Duodenal mucosa (tissue), 2 donors: ENCODE results near the gene ANP32B.

Experiments
- H3K27ac ChIP-seq: one replicate; pipeline ENCODE4 v1.7.0; 2013; ENCODE audit warnings: low read depth, low read length
- H3K27me3 ChIP-seq, 2 donors: one replicate each; pipeline ENCODE4 v1.7.0; 2013; ENCODE audit warnings: low read length in 2 of 2, control low read depth in 1 of 2; ENCODE audit not compliant: insufficient read depth in 2 of 2, control insufficient read depth in 1 of 2
- H3K36me3 ChIP-seq, 2 donors: one replicate each; pipeline ENCODE4 v1.7.0; 2013; ENCODE audit warnings: low read length in 2 of 2, control low read depth in 1 of 2; ENCODE audit not compliant: insufficient read depth in 2 of 2, control insufficient read depth in 1 of 2
- H3K4me1 ChIP-seq, 2 donors: one replicate each; pipeline ENCODE4 v1.7.0; 2013; ENCODE audit warnings: low read length in 2 of 2, control low read depth in 1 of 2; ENCODE audit not compliant: insufficient read depth in 2 of 2, control insufficient read depth in 1 of 2
- H3K4me3 ChIP-seq, 2 donors: one replicate each; pipeline ENCODE4 v1.7.0; 2013; ENCODE audit warnings: low read length in 2 of 2, low read depth in 1 of 2
- H3K9ac ChIP-seq, 2 donors: one replicate each; pipeline ENCODE4 v1.7.0; 2013; ENCODE audit warnings: low read length in 2 of 2, low read depth in 1 of 2
- H3K9me3 ChIP-seq, 2 donors: one replicate each; pipeline ENCODE4 v1.7.0; 2013; ENCODE audit warnings: low read length in 2 of 2, control low read depth in 1 of 2; ENCODE audit not compliant: control insufficient read depth in 1 of 2

Gene ANP32B

DNA sequence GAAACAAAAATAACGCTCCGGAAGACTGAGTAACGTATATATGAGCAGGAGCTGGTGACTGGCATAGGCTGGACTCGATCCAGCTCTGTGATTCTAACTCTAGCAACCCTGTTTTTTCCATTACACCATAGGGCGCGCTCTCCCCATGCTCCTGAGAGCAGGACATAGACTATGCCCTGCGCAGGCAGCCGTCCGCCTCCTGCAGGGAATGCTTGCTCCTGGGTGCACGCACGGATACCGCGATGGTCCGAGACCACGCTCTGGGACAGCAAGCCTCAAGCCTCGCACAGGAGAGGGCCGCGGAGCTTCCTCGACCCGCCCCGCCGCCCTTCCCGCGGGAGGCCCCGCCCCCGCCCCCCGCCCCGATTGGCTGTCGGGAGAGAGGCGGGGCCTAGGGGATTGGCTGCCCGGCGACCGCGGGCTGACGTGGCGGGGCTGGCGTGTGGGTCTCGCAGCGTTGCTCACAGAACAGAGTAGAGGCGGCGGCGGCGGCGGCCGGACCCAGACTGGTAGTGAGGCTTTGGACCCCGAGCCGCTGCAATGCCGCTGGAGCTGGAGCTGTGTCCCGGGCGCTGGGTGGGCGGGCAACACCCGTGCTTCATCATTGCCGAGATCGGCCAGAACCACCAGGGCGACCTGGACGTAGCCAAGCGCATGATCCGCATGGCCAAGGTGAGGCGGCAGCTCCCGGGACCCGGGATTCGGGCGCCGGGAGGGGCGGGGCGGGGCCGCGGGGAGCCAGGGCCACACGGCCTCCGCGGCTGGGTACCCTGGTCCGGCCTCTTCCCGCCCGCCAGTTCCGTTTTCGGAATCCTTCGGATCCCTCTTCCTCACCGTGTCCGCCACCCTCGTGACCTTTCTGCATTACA, 73.4 kb downstream of the ANP32B start, which contains the start of gene NANS:
TSS of gene NANS (plus strand) at position 464 of the 869 bp plus-strand sequence. CDS start at position 541, 77 bp downstream.
- Histone ChIP-seq H3K27me3 (no peaks in the 10 kb centered on the region), H3K36me3 (peaks cover 5 to 6% of the 10 kb centered on the region in 2 donors), H3K4me1 (peaks cover 17 to 18% of the 10 kb centered on the region in 2 donors), H3K9me3 (no peaks in the 10 kb centered on the region), H3K9ac (peak within 1 kb of the TSS; percentile 94), H3K27ac (peak within 1 kb of the TSS; percentile 87), H3K4me3 (peak within 1 kb of the TSS; percentile 92 to 98)

DNA sequence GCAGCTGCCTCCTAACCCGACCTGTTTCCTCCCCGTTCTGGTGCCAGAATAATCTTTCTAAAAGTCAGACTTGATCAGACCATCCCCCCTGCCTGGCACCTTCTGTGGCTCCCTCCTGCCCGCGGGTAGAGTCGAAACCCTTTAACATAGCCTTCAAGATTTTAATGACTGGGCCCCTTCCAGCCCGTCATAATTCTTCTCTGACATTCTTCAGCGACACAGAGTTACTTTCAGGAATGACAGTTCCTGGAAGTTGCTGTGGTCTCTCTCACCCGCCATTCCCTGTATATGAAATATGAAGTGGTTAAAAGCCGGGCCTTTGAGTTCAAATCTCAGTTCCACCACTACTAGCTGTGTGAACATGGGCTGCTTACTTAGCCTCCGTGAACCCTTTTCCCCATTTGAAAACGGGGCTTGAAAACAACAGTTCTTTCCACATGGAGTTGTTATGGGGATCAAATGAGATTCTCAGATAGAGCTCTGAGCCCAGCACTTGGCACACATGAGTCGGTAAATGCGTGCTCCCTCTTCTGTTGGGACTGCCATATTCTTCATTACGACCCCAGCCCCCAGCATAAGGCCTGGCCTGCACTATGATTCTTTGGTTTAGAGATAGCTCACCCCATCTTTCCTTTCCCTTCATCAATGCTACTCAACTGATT, 74.1 kb downstream of the ANP32B start:
- H3K9me3 ChIP-seq = no peaks in the 10 kb centered on the region
- no peaks in the 10 kb centered on the region for H3K27me3 ChIP-seq
- peak overlapping the region; percentile 94 for H3K9ac ChIP-seq
- H3K4me1 ChIP-seq = peaks cover 17 to 18% of the 10 kb centered on the region in 2 donors
- peaks cover 6 to 12% of the 10 kb centered on the region in 2 donors for H3K36me3 ChIP-seq
- H3K4me3 ChIP-seq = peak overlapping the region; percentile 92 to 98
- H3K27ac ChIP-seq = peak overlapping the region; percentile 87

DNA sequence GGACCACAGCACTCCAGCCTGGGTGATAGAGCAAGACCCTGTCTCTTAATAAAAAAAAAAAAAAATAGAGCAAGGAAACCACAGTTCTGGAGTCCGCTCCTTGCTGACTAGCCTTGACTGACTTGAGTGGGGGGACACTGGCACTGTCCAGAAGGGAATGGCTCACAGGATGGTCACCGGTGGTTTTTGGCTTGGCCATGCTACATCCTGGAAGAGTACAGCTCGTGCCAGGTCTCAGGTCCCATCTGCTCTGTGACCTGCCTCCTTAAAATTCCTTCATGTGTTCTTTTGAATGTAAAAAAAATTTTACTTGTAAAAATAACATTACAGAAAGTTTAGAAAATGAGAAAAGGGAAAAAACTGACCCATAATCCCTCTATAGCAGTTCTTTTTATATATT, 79.0 kb downstream of the ANP32B start:
- Histone ChIP-seq H3K36me3 (peaks cover 17 to 42% of the 10 kb centered on the region in 2 donors), H3K4me1 (peaks cover 17 to 18% of the 10 kb centered on the region in 2 donors), H3K27ac (no peak overlapping the region), H3K9me3 (no peaks in the 10 kb centered on the region), H3K4me3 (no peak overlapping the region), H3K9ac (no peak overlapping the region), H3K27me3 (no peaks in the 10 kb centered on the region)

DNA sequence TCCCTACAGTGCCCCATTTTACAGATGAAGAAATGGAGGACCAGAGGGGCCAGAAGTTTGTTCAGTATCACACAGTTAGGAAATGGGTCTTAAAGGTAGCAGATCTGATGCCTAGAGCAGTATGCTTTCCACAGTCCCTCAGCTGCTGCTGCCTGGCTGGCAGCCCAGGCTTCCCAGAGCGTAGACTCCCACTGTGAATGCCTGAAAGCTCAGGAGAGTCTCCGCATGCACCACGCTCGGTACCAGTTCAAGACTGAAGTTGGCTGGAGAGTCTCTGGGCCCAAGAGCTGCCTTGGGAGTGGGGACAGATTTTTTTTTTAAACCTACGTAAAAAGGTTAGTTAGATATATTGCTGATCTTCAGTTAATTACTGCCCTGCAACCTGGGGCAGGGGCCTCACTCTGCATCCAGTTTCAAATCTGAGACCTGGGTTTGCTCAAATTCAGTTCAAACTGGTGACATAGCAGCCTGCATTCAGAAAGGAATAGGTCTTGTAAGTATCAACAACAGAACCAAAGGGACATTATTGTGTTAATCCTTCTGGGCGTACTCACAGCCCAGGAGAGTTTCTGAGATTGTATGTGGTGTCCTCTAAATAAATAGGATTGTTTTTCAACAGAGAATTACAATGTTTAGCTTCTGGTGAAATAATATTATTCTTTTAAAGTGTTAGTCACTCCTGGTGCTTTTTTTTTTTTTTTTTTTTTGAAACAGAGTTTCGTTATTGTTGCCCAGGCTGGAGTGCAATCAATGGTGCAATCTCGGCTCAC, 81.7 kb downstream of the ANP32B start:
- Histone ChIP-seq H3K4me3 (no peak overlapping the region), H3K27me3 (no peaks in the 10 kb centered on the region), H3K36me3 (peaks cover 22 to 46% of the 10 kb centered on the region in 2 donors), H3K4me1 (peaks cover 0 to 2% of the 10 kb centered on the region in 2 donors), H3K9ac (no peak overlapping the region), H3K27ac (no peak overlapping the region), H3K9me3 (no peaks in the 10 kb centered on the region)
